GM23248 (cell line): Measurements from ENCODE around the gene JMJD1C.
"Not testable (repeated sequence)": the region's sequence is repeated elsewhere in the genome, so short reads cannot be mapped to it uniquely, and the experiment has no call there.

Experiments used
- EZH2 ChIP-seq: fragments of 200-600 bp; sonication (generic); IDR thresholded peaks from 2 replicates; pipeline ENCODE4 v1.6.1; 2018; ENCODE audit warnings: antibody characterized with exemption, mild to moderate bottlenecking; ENCODE audit not compliant: insufficient read depth, poor library complexity, severe bottlenecking
- EZH2phosphoT487 ChIP-seq: fragments of 200-600 bp; sonication (generic); IDR thresholded peaks from 2 replicates; pipeline ENCODE4 v1.6.1; 2018; ENCODE audit warnings: antibody characterized with exemption, moderate library complexity, mild to moderate bottlenecking, low read depth; ENCODE audit not compliant: insufficient read depth

DNA sequence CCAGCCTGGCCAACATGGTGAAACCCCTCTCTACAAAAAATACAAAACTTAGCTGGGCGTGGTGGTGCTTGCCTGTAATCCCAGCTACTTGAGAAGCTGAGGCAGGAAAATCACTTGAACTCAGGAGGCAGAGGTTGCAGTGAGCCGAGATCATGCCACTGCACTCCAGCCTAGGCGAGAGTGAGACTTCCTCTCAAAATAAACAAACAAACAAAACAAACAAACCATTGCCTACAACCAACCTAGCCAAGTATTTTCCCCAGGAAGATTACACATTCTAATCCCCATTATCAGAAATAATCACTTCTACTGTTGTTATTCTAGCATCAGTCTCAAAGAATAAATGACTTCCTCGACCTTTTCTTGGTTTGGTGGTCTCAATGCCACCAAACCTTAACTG lies 172.9 kb downstream of the JMJD1C start:
- TF ChIP-seq EZH2, EZH2phosphoT487: not testable (repeated sequence)
